ENCODE measurements around the gene TSPAN31. TPM values are rescaled to one million over a fixed set of nuclear protein-coding genes. Genes with fewer than 3 reads are reported as not detected.
"Not testable (repeated sequence)": the region's sequence is repeated elsewhere in the genome, so short reads cannot be mapped to it uniquely, and the experiment has no call there.

The TSPAN31 gene
- total RNA-seq, 4 donors from 2014 or later, result 38.2 to 103 (median 51.0) TPM

DNA sequence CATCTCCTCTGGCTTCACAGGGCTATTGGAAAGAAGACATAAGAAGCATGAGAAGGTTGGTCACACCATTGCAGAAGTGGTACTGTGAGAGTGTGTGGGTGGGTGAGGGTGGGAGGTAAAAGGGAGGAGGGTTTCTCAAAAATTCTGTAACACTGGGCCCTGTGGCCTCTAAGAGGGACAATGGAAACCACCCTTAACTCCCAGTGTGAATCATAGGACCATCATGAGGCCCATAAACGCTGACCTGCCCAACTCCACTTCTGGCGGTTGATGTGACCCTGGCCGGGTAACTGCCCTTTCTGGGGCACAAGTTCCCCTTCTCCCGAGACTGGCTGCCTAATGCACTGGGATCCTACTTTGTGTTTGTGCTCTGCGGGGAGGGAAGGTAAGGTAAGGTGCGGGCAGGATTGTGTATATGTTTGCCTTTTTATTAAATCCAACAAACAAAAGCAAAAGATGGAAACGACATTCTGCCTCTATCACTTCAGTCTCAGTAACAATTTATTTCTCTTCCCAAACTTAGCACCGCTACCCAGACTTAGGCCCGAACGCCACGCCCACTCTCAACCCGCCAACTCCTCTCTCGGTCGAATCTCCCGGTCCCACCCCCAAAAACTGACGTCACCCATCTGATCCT, 26.5 kb downstream of the TSPAN31 start:
- DNase-seq, result peak; percentile 92 to 93
- H3K4me3 ChIP-seq, result peak overlapping the region; percentile 63 to 64
- H3K4me1 ChIP-seq, result peaks cover 0 to 8% of the 10 kb centered on the region in 2 donors
- no peaks in the 10 kb centered on the region for H3K36me3 ChIP-seq
- H3K27me3 ChIP-seq, result no peaks in the 10 kb centered on the region
- intact Hi-C loops (cut with DNase I; ENCODE audit: low total_unique reads), result no loop called here
- no peak for TF ChIP-seq CTCF (IDR thresholded peaks at IDR 0.05)
- TF ChIP-seq POLR2A (IDR thresholded peaks at IDR 0.05), result no peak
- no peaks in the 10 kb centered on the region for H3K9me3 ChIP-seq
- peak overlapping the region; percentile 89 to 96 for H3K27ac ChIP-seq

DNA sequence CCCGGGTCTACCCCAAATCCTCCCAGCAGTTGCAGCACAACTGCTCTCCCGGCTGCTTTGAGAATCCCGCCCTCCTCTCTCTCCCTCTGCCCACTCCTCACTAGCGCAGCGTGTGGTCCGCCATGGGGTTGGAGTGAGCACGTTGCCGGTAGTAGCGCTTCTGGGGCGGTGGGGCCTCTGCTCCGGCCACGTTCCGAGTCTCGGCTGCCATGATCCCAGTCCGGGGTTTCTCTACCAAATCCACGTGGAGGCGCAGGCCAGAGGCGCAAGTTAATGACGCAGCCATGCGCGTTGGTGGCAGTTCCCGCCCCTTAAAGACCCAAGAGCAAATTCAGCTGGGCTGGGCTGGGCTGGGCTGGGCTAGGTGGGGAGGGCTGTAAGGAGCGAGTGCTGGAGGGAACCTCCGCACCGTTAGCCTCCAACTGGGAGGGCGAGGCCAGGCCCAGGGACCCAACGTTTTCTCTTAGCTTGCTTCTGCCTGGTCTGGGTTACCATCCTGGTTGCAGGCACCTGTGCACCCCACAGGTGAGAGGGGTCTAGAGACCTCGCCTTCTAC, 27.1 kb downstream of the TSPAN31 start, which contains the start of gene METTL1:
TSS of gene METTL1 (minus strand) at position 233 of the 556 bp plus-strand sequence. CDS start at position 211, 22 bp downstream.
- Histone ChIP-seq H3K9me3 (no peaks in the 10 kb centered on the region), H3K36me3 (no peaks in the 10 kb centered on the region), H3K27ac (peak within 1 kb of the TSS; percentile 89 to 96), H3K4me3 (peak within 1 kb of the TSS; percentile 63 to 64), H3K27me3 (no peaks in the 10 kb centered on the region), H3K4me1 (peaks cover 0 to 8% of the 10 kb centered on the region in 2 donors)
- DNase-seq, result peak; percentile 95 to 96
- TF ChIP-seq POLR2A (IDR thresholded peaks at IDR 0.05) (peak in 1 of 2 donors; percentile 65), CTCF (IDR thresholded peaks at IDR 0.05) (peak in 2 of 4 experiments; percentile 10 to 53)
- intact Hi-C loops (cut with DNase I; ENCODE audit: low total_unique reads), result no loop called here

DNA sequence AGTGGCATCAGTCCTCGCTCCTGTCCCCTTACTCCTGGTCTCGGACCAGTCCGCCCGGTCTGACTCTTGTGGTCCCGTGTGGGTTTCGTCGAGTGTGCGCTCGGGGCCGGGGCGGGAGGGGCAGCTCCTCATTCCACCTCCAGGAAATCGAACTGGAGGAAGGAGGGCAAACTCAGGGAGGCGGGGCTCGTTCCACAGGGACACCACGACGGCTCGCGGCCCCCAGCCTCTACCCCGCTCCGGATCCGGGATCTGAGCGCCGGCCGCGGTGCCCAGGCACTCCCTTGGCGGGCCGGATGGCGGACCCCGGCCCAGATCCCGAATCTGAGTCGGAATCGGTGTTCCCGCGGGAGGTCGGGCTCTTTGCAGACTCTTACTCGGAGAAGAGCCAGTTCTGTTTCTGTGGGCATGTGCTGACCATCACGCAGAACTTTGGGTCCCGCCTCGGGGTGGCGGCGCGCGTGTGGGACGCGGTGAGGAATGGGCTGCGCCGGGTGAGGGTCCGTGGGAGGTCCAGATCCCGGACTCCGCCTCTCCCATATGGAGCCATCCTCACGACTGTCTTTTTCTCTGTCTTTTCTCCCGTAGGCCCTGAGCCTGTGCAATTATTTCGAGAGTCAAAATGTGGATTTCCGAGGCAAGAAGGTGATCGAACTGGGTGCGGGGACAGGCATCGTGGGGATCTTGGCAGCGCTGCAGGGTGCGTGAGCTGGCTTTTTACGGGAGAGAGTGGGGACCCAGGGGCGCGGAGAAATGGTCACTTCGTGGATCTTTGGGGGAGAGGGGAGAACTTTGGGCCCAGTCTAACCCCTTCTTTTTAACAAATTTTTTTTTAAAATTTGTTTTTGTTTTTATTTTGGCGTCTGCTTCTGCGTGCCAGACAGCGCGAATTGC, 27.8 kb downstream of the TSPAN31 start, which contains the start of gene EEF1AKMT3:
TSS of gene EEF1AKMT3 (plus strand) at position 186 of the 894 bp plus-strand sequence. CDS start at position 297, 111 bp downstream.
- intact Hi-C loops (cut with DNase I; ENCODE audit: low total_unique reads), result no loop called here
- Histone ChIP-seq H3K36me3 (no peaks in the 10 kb centered on the region), H3K27me3 (no peaks in the 10 kb centered on the region), H3K9me3 (no peaks in the 10 kb centered on the region), H3K4me1 (peaks cover 0 to 8% of the 10 kb centered on the region in 2 donors), H3K4me3 (peak within 1 kb of the TSS; percentile 63 to 64), H3K27ac (peak within 1 kb of the TSS; percentile 89 to 96)
- TF ChIP-seq POLR2A (IDR thresholded peaks at IDR 0.05) (no peak), CTCF (IDR thresholded peaks at IDR 0.05) (no peak)
- DNase-seq, result peak; percentile 61 to 63

- DNase-seq; H3K4me1 ChIP-seq; H3K27me3 ChIP-seq; H3K9me3 ChIP-seq; H3K4me3 ChIP-seq; H3K36me3 ChIP-seq; intact Hi-C loops (cut with DNase I; ENCODE audit: low total_unique reads); H3K27ac ChIP-seq: not testable (repeated sequence)
These were observed 29.8 kb downstream of the TSPAN31 start for GRCh38 chr12:57774634-57775033.

GRCh38 chr12:57775044-57775443, 30.2 kb downstream of the TSPAN31 start:
- Histone ChIP-seq H3K9me3 (no peaks in the 10 kb centered on the region), H3K4me3 (no peak overlapping the region), H3K27me3 (no peaks in the 10 kb centered on the region), H3K36me3 (no peaks in the 10 kb centered on the region), H3K27ac (no peak overlapping the region), H3K4me1 (peaks cover 0 to 8% of the 10 kb centered on the region in 2 donors)
- TF ChIP-seq CTCF (IDR thresholded peaks at IDR 0.05) (no peak), POLR2A (IDR thresholded peaks at IDR 0.05) (no peak)
- DNase-seq, result no peak
- intact Hi-C loops (cut with DNase I; ENCODE audit: low total_unique reads), result no loop called here

Data from uterus (tissue), 4 donors.